Measurements from ENCODE around the gene ABCA13. TPM values are rescaled to one million over a fixed set of nuclear protein-coding genes. Genes with fewer than 3 reads are reported as not detected.

The ABCA13 gene
- total RNA-seq, 6 experiments from 2014 or later: 0.43 to 2.6 (median 0.84) TPM

- Histone ChIP-seq H3K4me3 (no peak overlapping the region), H3K27me3 (no peaks in the 10 kb centered on the region), H3K4me1 (no peaks in the 10 kb centered on the region), H3K27ac (no peak overlapping the region), H3K9me3 (no peaks in the 10 kb centered on the region), H3K36me3 (no peaks in the 10 kb centered on the region)
- intact Hi-C loops (cut with DNase I): no loop called here
- DNase-seq: no peak
- WGBS (ENCODE audit: insufficient coverage, low coverage, low lambda C conversion rate, missing lambda C conversion rate): 23% methylated on average over 4 of the region's 4 CpGs
- no peak for ATAC-seq
- TF ChIP-seq POLR2A (IDR thresholded peaks at IDR 0.05): no peak
- TF ChIP-seq CTCF (IDR thresholded peaks at IDR 0.05): no peak
These were observed 301.4 kb downstream of the ABCA13 start for GRCh38 chr7:48472640-48473039.

GRCh38 chr7:48473205-48473865 lies 302.1 kb downstream of the ABCA13 start:
- DNase-seq: no peak
- no peaks in the 10 kb centered on the region for H3K9me3 ChIP-seq
- 62% methylated on average over 6 of the region's 6 CpGs for WGBS (ENCODE audit: insufficient coverage, low coverage, low lambda C conversion rate, missing lambda C conversion rate)
- no peaks in the 10 kb centered on the region for H3K4me1 ChIP-seq
- H3K36me3 ChIP-seq: no peaks in the 10 kb centered on the region
- no peak overlapping the region for H3K27ac ChIP-seq
- intact Hi-C loops (cut with DNase I): no loop called here
- no peaks in the 10 kb centered on the region for H3K27me3 ChIP-seq
- no peak overlapping the region for H3K4me3 ChIP-seq
- no peak for TF ChIP-seq CTCF (IDR thresholded peaks at IDR 0.05)
- TF ChIP-seq POLR2A (IDR thresholded peaks at IDR 0.05): no peak
- ATAC-seq: no peak

- intact Hi-C loops (cut with DNase I): no loop called here
- Histone ChIP-seq H3K4me3 (no peak overlapping the region), H3K27ac (no peak overlapping the region), H3K4me1 (no peaks in the 10 kb centered on the region), H3K36me3 (no peaks in the 10 kb centered on the region), H3K9me3 (no peaks in the 10 kb centered on the region), H3K27me3 (no peaks in the 10 kb centered on the region)
- WGBS (ENCODE audit: insufficient coverage, low coverage, low lambda C conversion rate, missing lambda C conversion rate): 29% methylated on average over 1 of the region's 3 CpGs
- no peak for ATAC-seq
- TF ChIP-seq CTCF (IDR thresholded peaks at IDR 0.05) (no peak), POLR2A (IDR thresholded peaks at IDR 0.05) (no peak)
- DNase-seq: no peak
These were observed 310.0 kb downstream of the ABCA13 start for GRCh38 chr7:48481235-48481634.

- H3K27ac ChIP-seq: no peak overlapping the region
- intact Hi-C loops (cut with DNase I): no loop called here
- no peaks in the 10 kb centered on the region for H3K27me3 ChIP-seq
- H3K9me3 ChIP-seq: no peaks in the 10 kb centered on the region
- WGBS (ENCODE audit: insufficient coverage, low coverage, low lambda C conversion rate, missing lambda C conversion rate): 60% methylated on average over 1 of the region's 3 CpGs
- no peak for ATAC-seq
- no peaks in the 10 kb centered on the region for H3K4me1 ChIP-seq
- H3K36me3 ChIP-seq: no peaks in the 10 kb centered on the region
- no peak for TF ChIP-seq CTCF (IDR thresholded peaks at IDR 0.05)
- TF ChIP-seq POLR2A (IDR thresholded peaks at IDR 0.05): no peak
- no peak for DNase-seq
- no peak overlapping the region for H3K4me3 ChIP-seq
These were observed 326.3 kb downstream of the ABCA13 start for GRCh38 chr7:48497521-48497920.

Data from right lobe of liver (tissue), 6 donors.